SHP77 treated with DMSO at 0.1 percent for 48 hours (cell line): Measurements from ENCODE around the gene MRPL19.

Experiments used
- DNase-seq: peaks from one replicate; lab custom pipeline; 2025; lab: John Stamatoyannopoulos, UW

Gene MRPL19

DNA sequence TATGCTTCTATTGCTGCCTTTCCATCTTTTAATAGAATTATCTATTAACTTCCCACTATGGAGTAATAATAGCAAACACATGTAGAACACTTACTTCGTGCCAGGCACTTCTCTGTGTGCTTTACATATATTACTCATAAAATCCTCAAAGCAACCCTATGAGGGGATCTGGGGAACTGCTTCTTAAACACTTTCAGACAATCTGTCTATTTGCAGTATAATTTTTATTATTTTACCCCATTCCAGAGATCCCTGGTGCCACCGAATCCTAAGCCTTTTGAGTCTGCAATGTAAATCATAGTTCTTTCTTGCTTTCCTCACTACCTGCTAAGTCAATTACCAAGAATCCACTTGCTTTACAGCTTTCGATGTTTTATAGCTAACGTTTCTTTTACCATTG, 89.7 kb downstream of the MRPL19 start:
- no peak for DNase-seq

- no peak for DNase-seq
Measured at GRCh38 chr2:75737961-75738360, 91.4 kb downstream of the MRPL19 start.
